Activated CD4-positive, alpha-beta T cell treated with anti-CD3 and anti-CD28 coated beads for 1 hour (primary cell): Measurements from ENCODE around the gene KREMEN1.

Experiments
- DNase-seq: peaks from one replicate; pipeline ENCODE4 v3.0.0-alpha.2; 2020

Gene KREMEN1

DNA sequence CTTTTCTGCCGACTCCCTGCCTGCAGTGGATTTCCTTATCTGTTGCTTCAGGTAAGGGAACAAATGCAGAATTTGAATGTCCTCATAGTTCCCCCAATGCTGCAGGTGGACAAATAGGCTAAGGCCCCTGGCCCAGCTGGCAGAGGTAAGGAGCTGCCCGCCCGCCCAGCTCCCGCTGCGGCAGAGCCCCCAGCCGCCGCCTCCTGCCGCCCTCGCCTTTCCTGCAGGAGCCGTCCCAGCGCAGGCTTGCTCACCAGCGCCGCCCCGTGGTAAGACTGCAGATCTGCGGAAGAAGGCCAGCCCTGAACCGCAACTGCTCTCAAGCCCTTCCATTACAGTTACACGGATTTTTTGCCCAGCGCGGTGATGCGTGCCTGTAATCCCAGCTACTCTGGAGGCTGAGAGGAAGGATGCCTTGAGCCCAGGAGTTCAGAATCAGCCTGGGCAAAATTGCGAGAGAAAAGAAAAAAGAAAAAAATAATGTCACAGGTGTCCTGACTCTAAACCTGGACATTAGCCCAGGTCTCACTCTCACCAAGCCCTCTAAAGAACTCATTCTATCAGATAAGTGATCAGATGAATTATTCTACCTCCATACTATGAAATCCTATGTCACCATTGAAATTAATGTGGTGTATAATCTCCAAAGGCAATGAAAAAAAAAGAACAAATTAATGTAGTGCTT lies 81.7 kb downstream of the KREMEN1 start:
- peak; percentile 29 for DNase-seq

DNA sequence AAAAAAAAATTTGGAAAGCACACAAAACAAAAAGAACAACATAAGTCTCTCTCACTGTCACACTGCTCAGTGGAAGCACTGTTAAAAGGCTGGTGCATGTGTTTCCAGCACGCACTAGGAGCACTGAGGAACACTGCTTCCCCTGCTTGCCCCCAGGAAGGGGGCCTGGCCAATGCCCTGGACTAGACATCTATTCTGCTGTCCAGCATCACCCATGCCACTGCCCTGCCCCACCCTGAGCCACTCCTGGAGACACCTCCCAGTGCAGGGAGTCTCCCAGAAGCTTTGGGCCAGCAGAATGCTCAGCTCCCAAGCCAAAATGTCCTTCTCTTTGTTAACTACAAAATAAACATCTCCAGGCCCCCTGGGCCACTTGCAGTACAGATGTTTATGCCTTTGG lies 83.1 kb downstream of the KREMEN1 start:
- DNase-seq: no peak

DNA sequence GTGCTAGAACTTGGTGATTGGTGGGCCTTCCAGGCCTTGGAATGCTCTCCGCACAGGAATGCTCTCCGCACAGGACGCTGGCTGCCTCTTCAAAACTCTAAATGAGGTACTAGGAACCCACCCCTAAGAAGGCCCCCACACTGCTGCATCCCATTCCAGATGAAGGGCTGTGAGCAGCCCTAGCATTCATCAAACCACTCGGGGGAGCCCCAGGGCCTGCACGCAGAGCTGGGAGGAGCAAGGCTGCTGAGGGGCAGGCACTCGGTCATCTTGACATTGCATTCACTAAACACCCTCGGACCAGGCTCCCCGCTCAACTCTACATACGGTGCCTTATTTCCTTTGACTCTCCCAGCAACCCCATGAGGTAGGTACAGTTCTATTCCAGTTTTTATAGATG lies 83.7 kb downstream of the KREMEN1 start:
- DNase-seq: no peak

DNA sequence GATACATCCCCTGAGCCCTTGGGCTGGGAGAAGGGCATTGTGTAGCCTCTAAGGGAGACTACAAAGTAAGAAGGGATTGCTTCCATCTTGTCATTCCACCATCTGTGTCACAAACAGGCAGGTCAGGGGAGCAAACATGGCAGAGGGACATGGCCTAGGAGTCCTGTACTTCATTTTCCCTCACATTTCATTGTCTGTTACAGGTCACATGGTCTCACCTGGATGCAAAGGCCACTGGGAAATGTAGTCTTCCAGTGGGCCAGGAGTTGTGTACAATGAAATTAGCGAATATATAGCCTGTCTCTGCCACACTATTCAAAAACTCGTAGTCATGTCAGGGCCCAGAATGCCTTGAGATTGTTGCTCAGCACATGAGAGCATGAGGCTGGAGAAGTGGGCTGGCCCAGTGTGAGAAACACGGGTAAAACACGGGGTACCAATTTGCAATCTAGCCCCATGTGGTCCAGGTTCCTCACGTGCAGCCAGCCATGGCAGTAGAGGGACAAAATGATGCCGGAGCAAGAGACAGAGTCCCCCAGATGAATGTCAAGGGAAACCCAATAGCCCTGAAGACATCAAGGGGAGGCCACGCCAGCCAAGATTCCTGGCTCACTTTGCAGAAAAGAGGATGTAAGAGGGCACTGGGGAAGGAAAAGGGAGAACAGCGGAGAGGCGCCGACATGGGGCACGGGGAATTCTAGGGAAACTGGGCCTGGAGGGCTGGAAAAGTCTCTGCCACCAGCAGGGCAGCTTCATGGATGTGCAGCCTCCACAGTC lies 85.1 kb downstream of the KREMEN1 start:
- DNase-seq: no peak

DNA sequence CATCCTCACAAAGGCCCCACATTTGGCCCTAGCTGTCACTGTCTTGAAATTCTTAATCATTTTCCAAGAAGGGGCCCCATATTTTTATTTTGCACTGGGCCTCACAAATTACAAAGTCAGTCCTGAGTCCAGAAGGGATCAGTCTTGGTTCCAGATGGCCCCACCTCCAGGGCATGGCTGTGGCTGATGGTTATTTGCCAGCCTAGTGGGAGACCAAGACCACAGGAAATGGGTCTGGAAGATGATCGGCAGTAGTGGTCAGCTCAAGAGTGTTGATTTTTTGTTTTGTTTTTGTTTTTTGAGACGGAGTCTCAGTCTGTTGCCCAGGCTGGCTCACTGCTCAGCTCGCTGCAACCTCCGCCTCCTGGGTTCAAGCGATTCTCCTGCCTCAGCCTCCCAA lies 85.7 kb downstream of the KREMEN1 start:
- no peak for DNase-seq

DNA sequence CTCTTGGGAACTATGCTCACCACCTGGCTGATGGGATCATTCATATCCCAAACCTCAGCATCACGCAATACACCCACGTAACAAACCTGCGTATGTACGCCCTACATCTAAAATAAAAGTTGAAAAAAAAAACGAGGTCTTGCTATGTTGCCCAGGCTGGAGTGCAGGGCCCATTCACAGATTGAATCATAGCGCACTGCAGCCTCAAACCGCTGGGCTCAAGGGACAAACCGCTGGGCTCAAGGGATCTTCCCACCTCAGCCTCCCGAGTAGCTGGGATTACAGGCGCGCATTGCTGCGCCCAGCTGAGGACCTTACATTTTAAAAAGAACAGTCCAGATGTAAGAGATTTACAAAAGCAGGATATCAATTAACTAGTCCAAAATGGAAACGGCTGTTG lies 91.0 kb downstream of the KREMEN1 start:
- DNase-seq: no peak

DNA sequence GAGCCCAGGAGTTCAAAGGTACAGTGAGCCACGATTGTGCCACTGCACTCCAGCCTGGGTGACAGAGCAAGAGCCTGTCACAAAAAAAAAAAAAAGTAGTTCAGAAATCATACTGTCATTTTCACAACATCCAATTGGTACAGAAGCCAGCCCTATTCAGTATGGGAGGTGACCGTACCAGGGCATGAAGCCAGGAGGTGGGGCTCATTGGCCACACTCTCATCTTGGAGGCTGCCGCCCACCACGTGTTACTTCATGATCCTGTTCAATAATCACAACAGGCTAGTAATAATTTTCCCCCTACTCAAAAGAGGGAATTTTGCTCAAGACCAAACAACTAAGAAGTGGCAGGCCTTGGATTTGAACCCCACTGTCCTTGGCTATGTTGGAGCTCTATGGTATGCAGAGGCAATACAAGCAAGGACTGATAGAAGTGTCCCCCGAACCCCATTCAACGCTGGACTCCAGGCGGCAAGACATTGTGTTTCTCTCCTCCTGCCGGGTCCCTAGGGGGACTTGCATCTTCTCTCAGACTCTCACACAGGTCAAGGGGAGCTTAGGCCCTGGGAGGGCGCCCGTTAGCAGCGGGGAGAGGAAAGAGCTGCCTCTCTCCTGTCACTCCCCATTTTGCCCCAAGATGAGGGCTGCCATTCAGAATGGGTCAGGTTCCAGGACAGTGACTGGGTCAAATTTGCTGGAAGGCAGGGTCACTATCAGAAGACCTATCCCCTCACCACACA lies 92.7 kb downstream of the KREMEN1 start:
- DNase-seq: no peak

DNA sequence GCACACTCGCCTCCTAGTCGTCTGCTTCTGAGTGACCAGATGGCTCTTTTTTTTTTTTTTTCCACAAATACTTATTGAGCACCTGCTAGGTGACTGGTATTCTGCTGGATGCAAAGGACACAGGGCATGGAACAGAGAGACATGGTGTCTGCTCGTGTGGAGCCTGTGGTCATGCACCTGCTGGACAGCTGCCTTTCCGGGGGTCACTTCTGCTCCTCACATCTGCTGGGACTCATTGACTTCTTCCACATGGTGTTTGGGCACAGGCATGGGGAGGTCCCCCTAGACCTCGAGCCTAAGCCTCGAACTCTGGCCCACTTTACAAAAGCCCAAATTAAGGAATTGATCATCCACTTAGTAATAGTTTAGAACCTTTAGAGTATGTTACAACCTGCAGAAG lies 93.3 kb downstream of the KREMEN1 start:
- DNase-seq: no peak

DNA sequence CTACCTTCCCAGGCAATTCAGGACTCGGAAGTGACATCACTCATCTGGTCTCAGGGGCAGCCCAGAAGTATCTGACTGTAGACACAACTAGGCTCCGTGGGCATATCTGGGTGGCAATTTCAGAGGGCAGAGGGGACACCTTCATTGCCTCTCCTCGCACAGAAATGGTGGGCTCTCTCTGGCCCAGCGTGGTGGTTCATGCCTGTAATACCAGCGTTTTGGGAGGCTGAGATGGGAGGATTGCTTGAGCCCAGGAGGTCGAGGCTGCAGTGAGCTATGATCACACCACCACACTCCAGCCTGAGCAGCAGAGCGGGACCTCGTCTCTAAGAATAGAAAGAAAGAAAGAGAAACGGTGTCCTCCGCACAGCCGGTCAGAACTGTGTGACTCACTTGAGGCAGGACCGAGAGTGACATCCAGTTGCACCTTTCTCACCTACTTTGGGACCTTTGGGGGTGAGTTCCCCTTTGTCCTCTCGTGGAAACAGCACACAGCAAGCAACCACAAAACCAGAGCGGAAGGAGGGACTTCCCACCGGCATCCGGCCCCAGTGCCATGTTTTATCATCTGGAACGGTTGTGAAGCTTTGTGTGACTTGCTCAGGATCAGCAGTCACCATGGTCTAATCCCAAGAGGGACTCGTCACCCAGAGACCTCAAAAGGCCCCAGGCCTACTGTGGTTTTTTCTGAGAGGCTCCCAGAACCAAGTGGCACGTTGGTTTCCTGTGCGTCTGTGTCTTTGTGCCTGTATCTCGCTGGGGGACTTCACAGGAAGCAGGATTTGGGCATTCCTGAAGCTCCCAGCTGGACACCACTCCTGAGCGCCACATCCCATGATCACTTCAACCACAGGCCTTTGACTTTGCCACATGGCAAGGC lies 94.4 kb downstream of the KREMEN1 start:
- DNase-seq: no peak

DNA sequence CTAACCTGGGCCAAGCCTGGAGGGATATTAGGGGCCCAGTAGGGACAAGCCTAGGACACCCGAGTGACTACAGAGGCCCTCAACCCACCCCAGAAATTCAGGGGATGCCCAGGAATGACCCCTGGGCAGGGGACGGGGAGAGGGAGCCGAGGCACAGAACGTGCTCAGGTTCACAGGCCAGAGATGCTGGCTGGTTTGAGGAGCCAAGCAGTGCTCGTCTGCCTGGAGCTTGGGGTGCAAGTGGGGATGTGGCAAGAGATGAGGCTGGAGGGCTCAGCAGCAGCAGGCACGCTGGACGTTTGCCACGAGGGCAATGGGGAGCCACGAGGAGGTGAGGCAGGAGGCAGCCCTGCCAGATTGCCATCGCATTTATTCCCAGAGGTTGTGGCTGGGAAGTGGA lies 98.9 kb downstream of the KREMEN1 start:
- no peak for DNase-seq

DNA sequence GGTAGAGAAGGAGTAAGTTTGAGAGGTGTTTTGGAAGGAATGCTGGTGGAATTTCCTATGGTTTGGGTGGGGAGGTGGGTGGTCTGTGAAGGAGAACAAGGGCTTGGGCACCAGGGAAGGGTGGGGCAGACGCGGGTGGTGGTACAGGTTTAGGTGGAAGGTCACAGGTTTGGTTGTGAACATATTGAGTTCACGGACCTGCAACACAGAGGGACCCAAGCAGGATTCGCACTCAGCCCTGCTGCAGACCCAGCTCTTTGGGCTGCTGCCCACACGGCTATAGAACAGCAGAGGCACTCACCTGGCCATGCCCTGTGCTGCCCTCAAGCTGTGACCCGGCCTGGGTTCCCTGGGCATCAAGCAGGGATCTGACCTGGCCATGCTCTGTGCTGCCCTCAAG lies 99.4 kb downstream of the KREMEN1 start:
- no peak for DNase-seq

DNA sequence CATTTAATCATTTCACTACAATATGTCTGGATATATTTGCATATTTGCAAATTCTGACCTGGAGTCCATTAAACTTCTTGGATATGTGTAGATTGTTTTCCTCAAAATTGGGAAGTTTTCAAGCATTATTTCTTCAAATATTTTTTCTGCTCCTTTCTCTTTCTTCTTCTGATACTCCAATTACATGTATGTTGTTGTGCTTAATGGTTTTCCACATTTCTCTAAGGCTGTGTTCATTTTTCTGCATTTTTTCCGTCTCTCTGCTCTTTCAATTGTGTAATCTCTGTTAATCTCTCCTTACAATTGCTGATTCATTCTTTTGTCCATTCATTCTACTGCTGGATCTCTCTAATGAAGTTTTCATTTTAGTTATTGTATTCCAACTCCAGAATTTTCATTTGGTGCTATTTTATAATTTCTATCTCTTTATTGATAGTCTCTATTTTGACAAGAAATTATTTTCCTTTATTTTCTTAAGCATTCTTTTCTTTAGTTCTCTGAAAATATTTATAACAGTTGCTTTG lies 102.5 kb downstream of the KREMEN1 start:
- DNase-seq: no peak

DNA sequence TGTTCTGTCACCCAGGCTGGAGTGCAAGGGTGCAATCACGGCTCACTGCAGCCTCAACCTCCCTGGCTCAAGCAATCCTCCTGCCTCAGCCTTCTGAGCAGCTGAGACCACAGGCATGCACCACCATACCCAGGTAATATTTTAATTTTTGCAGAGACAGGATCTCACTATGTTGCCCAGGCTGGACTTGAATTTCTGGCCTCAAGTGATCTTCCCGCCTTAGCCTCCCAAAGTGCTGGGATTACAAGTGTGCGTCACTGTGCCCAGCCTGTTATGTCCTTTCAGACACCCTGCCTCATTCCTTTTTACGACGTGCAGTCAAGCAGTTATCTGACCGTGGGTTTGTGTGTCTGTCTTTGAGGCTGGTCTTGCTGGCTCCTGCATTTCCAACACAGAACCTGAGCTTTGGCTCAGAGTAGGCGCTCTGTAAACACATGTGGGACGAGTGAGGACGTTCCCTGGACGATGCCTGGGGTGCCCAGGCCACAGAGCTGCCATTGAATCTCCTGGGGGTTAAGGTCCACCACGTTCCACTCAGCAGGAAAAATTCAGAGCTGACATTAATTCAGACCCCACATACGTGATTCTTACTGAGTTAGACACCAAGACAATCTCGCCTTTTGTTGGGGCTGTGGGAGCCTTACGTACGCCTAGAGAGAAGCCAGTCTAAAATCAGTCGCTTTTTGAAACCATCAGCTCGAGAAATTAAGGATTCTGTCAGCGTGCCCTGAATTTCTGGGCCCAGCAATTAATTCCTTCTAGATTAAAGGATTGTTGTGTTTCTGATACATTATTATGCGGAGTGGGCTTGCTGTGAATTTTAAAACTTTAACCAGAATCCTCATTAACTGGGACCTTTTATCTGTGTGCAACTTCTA lies 111.4 kb downstream of the KREMEN1 start:
- DNase-seq: no peak

DNA sequence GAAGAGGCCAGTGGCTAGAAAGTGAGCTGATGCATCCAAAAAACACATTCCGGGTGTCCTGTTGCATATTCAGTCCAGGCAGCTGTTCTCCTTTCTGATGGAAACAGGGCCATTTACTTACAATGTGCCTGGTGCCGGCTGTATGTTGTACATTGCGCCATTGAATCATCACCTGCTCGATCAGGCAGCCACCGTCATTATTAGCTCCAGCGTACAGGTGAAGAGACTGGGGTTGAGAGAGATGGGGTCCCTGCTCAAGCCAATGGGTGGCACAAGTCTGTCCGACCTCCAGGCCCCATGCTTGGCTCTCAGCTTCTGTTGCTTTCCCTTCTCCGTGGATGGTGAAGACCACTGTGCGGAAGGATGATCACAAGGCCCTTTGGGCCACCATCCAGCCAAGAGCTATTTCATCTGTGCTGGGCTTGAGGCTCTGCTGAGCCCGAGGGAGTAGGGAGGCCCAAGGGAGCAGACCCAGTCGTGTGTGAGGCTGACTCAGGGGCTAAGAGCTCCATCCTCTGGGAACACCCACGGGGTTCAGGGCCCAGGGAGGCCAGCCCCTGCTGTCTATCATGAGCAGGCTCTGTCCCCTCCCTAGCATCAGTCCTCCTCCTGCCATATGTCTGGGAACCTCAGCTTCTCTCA lies 112.1 kb downstream of the KREMEN1 start:
- DNase-seq: no peak

DNA sequence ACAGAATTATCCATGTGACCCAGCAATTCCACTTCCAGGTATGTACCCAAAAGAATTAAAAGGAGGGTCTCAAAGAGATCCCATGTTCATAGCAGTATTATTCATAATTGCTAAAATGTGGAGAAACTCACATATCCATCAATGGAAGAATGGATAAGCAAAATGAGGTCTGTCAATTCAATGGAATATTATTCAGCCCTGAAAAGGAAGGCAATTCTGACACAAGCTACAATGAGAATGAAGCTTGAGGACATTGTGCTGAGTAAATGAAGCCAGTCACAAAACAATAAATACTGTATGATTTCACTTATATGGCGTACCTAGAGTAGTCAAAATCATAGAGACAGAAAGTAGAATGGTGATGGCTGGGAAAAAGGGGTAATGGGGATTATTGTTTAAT lies 113.5 kb downstream of the KREMEN1 start:
- no peak for DNase-seq

DNA sequence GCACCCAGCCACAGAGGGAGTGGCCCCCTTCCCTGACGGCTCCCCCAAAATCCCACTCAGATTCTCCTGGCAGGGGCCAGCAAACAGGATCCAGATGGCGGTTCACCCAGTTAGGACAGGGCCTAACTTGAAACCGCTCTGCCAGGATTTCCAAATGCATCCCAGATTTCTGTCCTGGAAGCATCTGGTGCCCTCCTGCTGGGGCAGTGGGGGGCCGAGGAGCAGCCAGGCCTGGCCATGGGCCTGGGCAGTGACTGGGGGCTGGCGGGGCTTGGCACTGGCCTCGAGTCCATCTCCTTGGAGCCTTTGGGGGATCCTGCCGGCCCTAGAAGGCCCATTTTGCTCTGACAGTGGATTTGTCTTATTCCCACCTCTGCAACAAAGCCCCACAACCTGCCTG lies 115.0 kb downstream of the KREMEN1 start:
- DNase-seq: no peak

DNA sequence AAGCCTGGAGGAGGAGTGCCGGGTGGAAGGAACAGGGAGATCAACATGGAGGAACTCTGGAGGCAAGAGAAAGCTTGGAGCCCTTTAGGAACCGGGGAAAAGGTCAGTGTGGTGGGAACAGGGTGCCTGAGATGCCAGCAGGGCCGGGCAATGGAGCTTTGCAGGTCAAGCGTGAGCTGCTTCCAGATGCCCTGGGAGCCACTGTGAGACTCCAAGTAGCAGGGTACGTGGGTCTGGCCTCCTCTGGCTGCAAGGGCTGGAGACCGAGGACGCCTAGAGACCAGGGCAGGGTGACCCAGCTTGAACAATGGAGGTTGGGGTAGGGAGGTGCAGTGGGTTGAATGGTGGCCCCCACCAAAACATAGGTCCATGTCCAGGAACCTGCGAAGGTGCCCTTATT lies 117.2 kb downstream of the KREMEN1 start:
- no peak for DNase-seq

DNA sequence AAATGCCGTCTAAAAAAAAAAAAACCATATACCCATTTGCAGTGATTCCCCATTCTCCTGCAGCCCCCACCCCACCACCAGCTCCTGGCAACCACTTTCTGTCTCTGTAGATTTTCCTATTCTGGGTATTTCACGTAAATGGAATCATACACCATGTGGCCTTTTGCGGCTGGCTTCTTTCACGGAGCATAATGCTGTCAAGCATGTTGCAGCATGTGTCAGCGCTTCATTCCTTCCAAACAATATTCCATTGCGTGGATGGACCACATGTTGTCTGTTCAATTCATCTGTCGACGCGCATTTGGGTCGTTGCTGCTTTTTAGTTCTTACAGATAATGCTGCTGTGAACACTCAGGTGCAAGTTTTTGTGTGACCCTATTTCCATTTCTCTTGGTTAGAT lies 118.1 kb downstream of the KREMEN1 start:
- no peak for DNase-seq

DNA sequence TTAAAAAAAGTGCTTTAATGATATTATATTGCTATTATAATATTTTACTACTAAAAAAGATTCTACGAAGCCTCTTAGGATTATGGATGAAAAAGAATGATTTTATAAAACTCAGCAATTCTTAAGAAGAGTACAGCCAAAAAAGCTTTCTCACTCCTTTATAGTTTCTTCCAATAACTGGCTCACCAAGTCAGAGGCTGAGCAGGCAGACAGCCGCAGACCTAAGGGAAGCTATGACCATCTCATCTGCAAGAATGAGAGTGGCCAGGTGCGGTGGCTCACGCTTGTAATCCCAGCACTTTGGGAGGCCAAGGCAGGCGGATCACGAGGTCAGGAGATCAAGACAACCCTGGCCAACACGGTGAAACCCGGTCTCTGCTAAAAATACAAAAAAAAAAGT lies 120.2 kb downstream of the KREMEN1 start:
- no peak for DNase-seq

DNA sequence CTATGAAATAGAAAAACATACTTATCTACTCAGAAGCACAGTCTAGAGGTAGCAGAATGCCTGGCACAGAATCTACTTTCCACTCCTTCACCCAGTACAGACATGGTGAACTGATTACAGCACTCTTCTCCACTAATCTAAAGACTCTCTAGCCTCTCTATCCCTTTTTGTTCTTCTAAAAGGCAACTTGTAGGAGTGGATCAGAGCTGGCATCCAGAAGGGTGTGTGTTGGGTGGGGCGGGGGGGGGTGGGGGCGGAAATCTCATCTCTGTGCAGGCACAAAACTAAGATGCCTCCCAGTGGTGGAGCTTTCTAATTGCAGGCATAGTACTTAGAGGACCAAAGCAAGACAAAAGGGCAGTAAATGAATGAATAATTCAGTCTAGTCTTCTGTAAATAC lies 121.3 kb downstream of the KREMEN1 start:
- DNase-seq: no peak
